Nephron (organoid): ENCODE data around the gene PTPA.

ENCODE experiments used
- H3K27ac Mint-ChIP-seq, 3 experiments: 2 replicates each; pipeline ENCODE4 v1.8.0; 2020; ENCODE audit warnings: mixed read lengths in 3 of 3, mild to moderate bottlenecking in 2 of 3, moderate library complexity in 1 of 3
- H3K27me3 Mint-ChIP-seq: 2 replicates; pipeline ENCODE4 v1.8.0; 2021; ENCODE audit warnings: low read depth, mild to moderate bottlenecking, moderate library complexity, mixed read lengths
- H3K36me3 Mint-ChIP-seq: 2 replicates; pipeline ENCODE4 v1.8.0; 2020; ENCODE audit warnings: low read depth, mixed read lengths
- H3K4me1 Mint-ChIP-seq: 2 replicates; pipeline ENCODE4 v1.8.0; 2020; ENCODE audit warnings: mixed read lengths
- H3K4me3 Mint-ChIP-seq, 3 experiments: 2 replicates each; pipeline ENCODE4 v1.8.0; 2020; ENCODE audit warnings: mild to moderate bottlenecking in 3 of 3, mixed read lengths in 3 of 3, moderate library complexity in 2 of 3
- H3K9me3 Mint-ChIP-seq: 2 replicates; pipeline ENCODE4 v1.8.0; 2020; ENCODE audit warnings: mixed read lengths
- TF ChIP-seq, protein P1 (sequence below), 3 experiments: fragments of 200-600 bp; sonication (generic); IDR thresholded peaks; one replicate each; pipeline ENCODE4 v1.5.0; 2021; ENCODE audit warnings: antibody characterized with exemption in 3 of 3; ENCODE audit not compliant: unreplicated experiment in 3 of 3

The PTPA gene

DNA sequence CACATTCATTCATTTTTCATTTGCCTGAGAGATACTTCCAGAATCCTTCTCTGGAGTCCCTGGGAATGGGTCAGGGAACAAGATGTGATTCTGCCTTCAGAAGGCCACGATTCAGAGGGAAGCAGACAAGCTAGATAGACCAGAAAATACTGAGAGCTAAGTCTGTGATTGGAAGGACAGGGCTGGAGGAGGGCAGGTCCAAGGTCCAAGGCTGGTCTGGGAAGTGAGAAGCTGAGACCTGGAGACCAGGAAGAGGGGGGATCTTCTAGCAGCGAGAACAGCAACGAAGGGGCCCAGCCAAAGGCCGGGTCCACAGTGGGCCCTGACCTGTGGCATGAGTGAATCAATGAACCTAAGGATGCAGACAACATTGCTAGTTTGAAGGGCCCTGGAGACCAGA, 70.9 kb downstream of the PTPA start:
- peak overlapping the region in 2 of 3 experiments; percentile 31 to 51 for H3K4me3 Mint-ChIP-seq
- TF ChIP-seq, protein P1, sequence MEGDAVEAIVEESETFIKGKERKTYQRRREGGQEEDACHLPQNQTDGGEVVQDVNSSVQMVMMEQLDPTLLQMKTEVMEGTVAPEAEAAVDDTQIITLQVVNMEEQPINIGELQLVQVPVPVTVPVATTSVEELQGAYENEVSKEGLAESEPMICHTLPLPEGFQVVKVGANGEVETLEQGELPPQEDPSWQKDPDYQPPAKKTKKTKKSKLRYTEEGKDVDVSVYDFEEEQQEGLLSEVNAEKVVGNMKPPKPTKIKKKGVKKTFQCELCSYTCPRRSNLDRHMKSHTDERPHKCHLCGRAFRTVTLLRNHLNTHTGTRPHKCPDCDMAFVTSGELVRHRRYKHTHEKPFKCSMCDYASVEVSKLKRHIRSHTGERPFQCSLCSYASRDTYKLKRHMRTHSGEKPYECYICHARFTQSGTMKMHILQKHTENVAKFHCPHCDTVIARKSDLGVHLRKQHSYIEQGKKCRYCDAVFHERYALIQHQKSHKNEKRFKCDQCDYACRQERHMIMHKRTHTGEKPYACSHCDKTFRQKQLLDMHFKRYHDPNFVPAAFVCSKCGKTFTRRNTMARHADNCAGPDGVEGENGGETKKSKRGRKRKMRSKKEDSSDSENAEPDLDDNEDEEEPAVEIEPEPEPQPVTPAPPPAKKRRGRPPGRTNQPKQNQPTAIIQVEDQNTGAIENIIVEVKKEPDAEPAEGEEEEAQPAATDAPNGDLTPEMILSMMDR (IDR thresholded peaks at IDR 0.05; ENCODE audit: unreplicated experiment in 3 of 3): no peak
- peak overlapping the region; percentile 80 to 94 (median 92) for H3K27ac Mint-ChIP-seq
- peaks cover 57% of the 10 kb centered on the region for H3K4me1 Mint-ChIP-seq
- no peaks in the 10 kb centered on the region for H3K9me3 Mint-ChIP-seq
- no peaks in the 10 kb centered on the region for H3K36me3 Mint-ChIP-seq
- H3K27me3 Mint-ChIP-seq: peaks cover 20% of the 10 kb centered on the region

DNA sequence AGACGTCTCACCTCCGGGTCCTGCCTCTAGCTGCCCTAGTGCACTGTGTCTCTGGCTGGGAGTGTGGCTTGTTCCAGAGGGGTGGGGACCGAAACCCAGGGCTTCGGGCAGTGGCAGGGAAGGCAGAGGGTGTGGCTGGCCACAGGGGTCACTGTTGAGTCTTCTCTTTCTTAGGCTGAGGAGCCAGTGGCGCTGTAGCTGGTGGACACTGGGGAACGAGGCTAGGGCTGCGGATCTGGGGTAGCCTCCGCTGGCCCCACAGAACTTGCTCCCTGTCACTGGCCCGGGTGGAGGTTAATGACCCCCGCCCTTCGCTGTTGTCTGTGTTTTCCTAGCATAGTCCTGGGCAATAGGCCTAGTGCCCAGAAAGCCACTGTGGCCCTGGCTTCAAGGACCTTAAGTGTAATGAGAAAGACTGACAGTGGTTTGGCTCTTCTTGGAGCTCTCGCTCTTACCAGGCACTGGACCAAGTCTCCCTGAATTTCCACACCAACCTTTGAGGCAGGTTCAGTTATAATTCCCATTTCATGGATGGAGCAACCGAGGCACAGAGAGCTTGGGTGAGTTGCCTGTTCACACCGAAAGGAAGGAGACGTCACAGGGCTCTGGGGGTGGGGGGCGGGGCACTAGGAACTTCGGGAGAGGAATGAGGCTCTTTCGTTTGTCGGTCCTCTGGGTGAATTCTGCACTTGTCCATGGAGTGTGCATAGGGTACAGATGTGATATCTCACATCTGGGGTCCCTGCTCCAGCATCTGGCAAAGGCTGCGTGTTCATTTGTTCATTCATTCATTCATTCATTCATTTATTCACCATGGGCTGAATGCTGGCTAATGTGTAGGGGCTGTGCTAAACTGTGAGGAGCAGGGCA, 71.6 kb downstream of the PTPA start:
- TF ChIP-seq, protein P1 (IDR thresholded peaks at IDR 0.05; ENCODE audit: unreplicated experiment in 3 of 3): peak in 2 of 3 experiments; percentile 26 to 46
- H3K36me3 Mint-ChIP-seq: no peaks in the 10 kb centered on the region
- H3K4me3 Mint-ChIP-seq: peak overlapping the region; percentile 1 to 23 (median 16)
- peaks cover 57% of the 10 kb centered on the region for H3K4me1 Mint-ChIP-seq
- H3K9me3 Mint-ChIP-seq: no peaks in the 10 kb centered on the region
- peaks cover 20% of the 10 kb centered on the region for H3K27me3 Mint-ChIP-seq
- peak overlapping the region; percentile 91 to 94 (median 92) for H3K27ac Mint-ChIP-seq

DNA sequence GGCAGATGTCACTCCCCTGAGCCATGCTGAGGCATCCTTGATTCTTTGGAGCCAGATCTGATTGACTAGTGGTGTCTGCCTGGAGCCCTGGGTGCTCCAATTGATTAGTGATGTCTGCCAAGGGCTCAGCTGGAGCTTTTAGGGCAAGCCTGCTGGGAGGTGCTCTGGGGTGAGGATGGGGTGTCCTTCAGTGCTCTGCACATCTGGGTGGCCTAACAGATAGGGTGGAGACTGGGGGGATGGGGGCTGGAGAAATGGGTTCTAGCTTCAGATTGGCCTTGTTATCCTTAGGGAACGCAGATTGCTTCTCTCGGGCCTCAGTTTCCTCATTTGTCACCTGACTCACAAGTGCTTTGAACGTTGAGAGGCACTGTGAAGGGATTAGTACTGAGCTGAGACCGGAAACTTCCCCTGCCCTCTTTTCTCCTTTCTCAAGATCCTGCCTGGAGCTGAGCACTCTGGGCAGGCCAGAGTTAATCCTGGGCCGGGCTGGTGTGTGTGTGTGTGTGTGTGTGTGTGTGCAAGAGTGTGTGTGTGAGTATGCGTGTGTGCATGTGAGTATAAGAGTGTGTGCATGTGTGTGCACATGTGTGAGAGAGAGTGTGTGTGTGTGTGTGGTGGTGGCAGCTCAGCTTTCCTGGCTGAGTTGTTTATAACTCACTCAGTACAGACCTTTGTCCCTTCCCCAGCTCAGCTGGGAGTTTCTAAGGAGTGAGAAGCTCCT, 72.4 kb downstream of the PTPA start:
- H3K4me3 Mint-ChIP-seq: peak overlapping the region; percentile 3 to 23 (median 16)
- H3K9me3 Mint-ChIP-seq: no peaks in the 10 kb centered on the region
- H3K36me3 Mint-ChIP-seq: no peaks in the 10 kb centered on the region

DNA sequence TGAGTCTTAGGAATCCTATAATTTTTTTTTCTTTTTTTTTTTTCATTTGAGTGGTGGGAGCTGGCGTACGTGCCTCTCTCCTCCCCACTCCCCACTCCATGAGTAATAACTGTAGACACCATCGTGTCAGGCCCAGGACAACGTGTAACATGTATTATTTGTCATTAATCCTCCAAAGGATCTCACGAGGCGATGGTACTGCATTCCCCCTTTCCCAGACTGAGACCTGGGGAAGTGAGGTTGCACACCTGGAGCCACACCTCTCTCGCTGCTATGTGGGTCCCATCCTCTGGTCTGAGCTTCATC, 73.0 kb downstream of the PTPA start:
- Mint-ChIP-seq H3K36me3 (no peaks in the 10 kb centered on the region), H3K4me3 (no peak overlapping the region), H3K27ac (peak overlapping the region; percentile 91 to 94 (median 92)), H3K27me3 (peaks cover 16% of the 10 kb centered on the region), H3K4me1 (peaks cover 53% of the 10 kb centered on the region), H3K9me3 (no peaks in the 10 kb centered on the region)
- TF ChIP-seq, protein P1 (IDR thresholded peaks at IDR 0.05; ENCODE audit: unreplicated experiment in 3 of 3): no peak

More for the DNA sequence above, 72.4 kb downstream of the PTPA start:
- Mint-ChIP-seq H3K27ac (peak overlapping the region; percentile 91 to 94 (median 92)), H3K4me1 (peaks cover 57% of the 10 kb centered on the region), H3K27me3 (peaks cover 20% of the 10 kb centered on the region)
- TF ChIP-seq, protein P1 (IDR thresholded peaks at IDR 0.05; ENCODE audit: unreplicated experiment in 3 of 3): no peak

DNA sequence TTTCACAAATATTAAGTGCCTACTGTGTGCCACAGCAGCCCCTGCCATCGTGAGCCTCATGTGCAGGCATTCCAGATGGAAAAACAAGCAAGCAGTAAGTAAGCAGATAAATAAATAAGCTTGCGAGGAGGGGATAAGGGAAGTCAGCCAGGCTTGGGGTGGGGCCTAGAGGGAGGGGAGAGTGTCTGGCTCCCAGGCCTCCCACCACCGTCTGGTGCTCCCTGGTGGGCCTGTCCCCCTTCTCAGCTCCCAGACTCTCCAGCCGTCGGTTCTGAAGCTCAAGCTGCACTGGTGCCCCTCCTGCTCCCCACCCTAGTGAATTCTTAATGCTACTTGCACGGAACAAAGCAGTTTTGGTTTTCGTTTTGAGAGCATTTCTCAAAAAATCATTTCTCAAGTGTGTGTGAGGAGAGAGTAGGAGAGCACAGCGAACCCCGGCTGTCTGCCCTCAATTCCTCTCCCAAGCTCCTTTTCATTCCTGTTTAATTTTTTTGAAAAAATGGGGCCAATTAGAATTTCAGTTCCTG, 73.4 kb downstream of the PTPA start:
- TF ChIP-seq, protein P1 (IDR thresholded peaks at IDR 0.05; ENCODE audit: unreplicated experiment in 3 of 3): no peak
- Mint-ChIP-seq H3K9me3 (no peaks in the 10 kb centered on the region), H3K27ac (peak overlapping the region; percentile 91 to 94 (median 92)), H3K4me1 (peaks cover 53% of the 10 kb centered on the region), H3K27me3 (peaks cover 15% of the 10 kb centered on the region), H3K4me3 (peak overlapping the region in 2 of 3 experiments; percentile 27 to 60), H3K36me3 (no peaks in the 10 kb centered on the region)
